ENCODE measurements around the gene NUP210.

Gene NUP210

GRCh38 chr3:13364602-13365271 is 55.4 kb downstream of the NUP210 start:
- DNase-seq (ENCODE audit: extremely low spot score): no peak
- POLR2A ChIA-PET: no interaction called here
- no peak for TF ChIP-seq CTCF (IDR thresholded peaks at IDR 0.05; ENCODE audit: control extremely low read depth, extremely low read depth, low read depth, missing control alignments)
- CTCF ChIA-PET: interaction anchor here (1.0 kb wide), 1 partner anchor 33 kb away, joined by 3 read pairs; no protein-coding TSS in a partner anchor

DNA sequence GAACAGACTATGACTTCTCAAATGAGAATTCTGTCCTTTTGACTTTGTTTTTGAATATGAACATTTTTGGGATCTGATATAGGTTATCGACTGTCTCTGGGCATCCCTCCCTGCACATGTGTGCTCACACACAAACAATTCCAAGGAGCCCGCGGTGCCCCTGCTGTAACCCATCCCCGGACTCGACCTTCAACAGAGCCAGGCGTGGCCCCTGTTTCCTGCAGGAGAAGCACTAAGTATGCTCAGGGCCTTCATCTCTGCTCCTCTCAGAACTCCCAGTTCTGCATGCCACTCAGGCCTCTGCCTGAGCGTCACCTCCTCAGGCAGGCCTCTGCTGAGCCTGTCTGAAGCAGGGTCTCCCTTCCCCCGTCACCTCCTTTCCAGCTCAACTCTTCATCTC is 57.6 kb downstream of the NUP210 start:
- TF ChIP-seq CTCF (IDR thresholded peaks at IDR 0.05; ENCODE audit: control extremely low read depth, extremely low read depth, low read depth, missing control alignments): no peak
- CTCF ChIA-PET: interaction anchor here (1.2 kb wide), 1 partner anchor 115 kb away, joined by 3 read pairs; no protein-coding TSS in a partner anchor
- POLR2A ChIA-PET: no interaction called here
- DNase-seq (ENCODE audit: extremely low spot score): no peak

- ChIA-PET POLR2A (no interaction called here), CTCF (interaction anchor here (0.9 to 1.0 kb wide), 2 partner anchors 16 to 111 kb away, joined by 3 read pairs; no protein-coding TSS in a partner anchor)
- TF ChIP-seq CTCF (IDR thresholded peaks at IDR 0.05; ENCODE audit: control extremely low read depth, extremely low read depth, low read depth, missing control alignments): no peak
- DNase-seq (ENCODE audit: extremely low spot score): no peak
Observed at GRCh38 chr3:13359916-13360315, 60.2 kb downstream of the NUP210 start.

GRCh38 chr3:13358643-13359042 is 61.5 kb downstream of the NUP210 start:
- TF ChIP-seq CTCF (IDR thresholded peaks at IDR 0.05; ENCODE audit: control extremely low read depth, extremely low read depth, low read depth, missing control alignments): no peak
- ChIA-PET CTCF (interaction anchor here (1.3 to 1.8 kb wide), 3 partner anchors 10 to 17 kb away, joined by 4 to 6 read pairs (median 4); no protein-coding TSS in a partner anchor), POLR2A (no interaction called here)
- no peak for DNase-seq (ENCODE audit: extremely low spot score)

GRCh38 chr3:13358051-13358450 is 62.1 kb downstream of the NUP210 start:
- no peak for TF ChIP-seq CTCF (IDR thresholded peaks at IDR 0.05; ENCODE audit: control extremely low read depth, extremely low read depth, low read depth, missing control alignments)
- no peak for DNase-seq (ENCODE audit: extremely low spot score)
- POLR2A ChIA-PET: no interaction called here
- CTCF ChIA-PET: interaction anchor here (1.3 to 1.8 kb wide), 3 partner anchors 9 to 17 kb away, joined by 4 to 6 read pairs (median 4); no protein-coding TSS in a partner anchor

DNA sequence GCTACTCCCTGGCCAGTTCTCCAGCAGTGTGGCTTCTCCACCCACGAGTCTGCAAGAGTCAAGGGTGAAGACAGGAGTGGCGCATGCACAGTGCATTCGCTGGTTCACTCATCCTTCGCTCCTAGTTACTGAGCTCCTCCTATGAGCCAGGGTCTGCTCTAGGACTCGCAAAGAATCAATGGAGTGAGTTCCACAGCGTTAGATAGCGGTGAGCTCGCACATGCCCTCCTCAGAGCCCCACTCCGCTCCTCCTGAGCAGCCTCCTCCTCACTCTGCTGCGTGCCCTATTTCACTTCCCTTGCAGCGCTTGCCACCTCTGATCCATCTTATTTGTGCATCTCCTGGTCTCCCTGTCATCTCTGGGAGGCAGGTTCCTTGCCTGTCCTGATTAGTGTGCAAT is 63.0 kb downstream of the NUP210 start:
- TF ChIP-seq CTCF (IDR thresholded peaks at IDR 0.05; ENCODE audit: control extremely low read depth, extremely low read depth, low read depth, missing control alignments): no peak
- no peak for DNase-seq (ENCODE audit: extremely low spot score)
- ChIA-PET POLR2A (no interaction called here), CTCF (interaction anchor here (1.8 kb wide), 2 partner anchors 8 to 13 kb away, joined by 4 to 6 read pairs; no protein-coding TSS in a partner anchor)

Measured in GM10248 (cell line).